ENCODE data around the gene TMEM54.
"Not testable (repeated sequence)": the region's sequence is repeated elsewhere in the genome, so short reads cannot be mapped to it uniquely, and the experiment has no call there.

TMEM54 gene

GRCh38 chr1:32918179-32918578 is 17.0 kb upstream of the TMEM54 start:
- DNase-seq, result no peak

- DNase-seq, result no peak
Observed at GRCh38 chr1:32917521-32917920, 16.3 kb upstream of the TMEM54 start.

GRCh38 chr1:32915766-32916706 is 14.8 kb upstream of the TMEM54 start:
- no peak for DNase-seq

GRCh38 chr1:32910319-32910718 is 9.1 kb upstream of the TMEM54 start:
- DNase-seq, result no peak

GRCh38 chr1:32907435-32907834 is 6.2 kb upstream of the TMEM54 start:
- DNase-seq, result no peak

GRCh38 chr1:32906654-32907053 is 5.5 kb upstream of the TMEM54 start:
- no peak for DNase-seq

GRCh38 chr1:32905588-32905987 is 4.4 kb upstream of the TMEM54 start:
- not testable (repeated sequence) for DNase-seq

- peak; percentile 16 for DNase-seq
Observed at GRCh38 chr1:32904797-32905196, 3.6 kb upstream of the TMEM54 start.

GRCh38 chr1:32903991-32904785 is 3.0 kb upstream of the TMEM54 start:
- peak; percentile 38 for DNase-seq

GRCh38 chr1:32902535-32902920 is 1.3 kb upstream of the TMEM54 start:
- no peak for DNase-seq

- no peak for DNase-seq
Observed at GRCh38 chr1:32901823-32902534, 790 bp upstream of the TMEM54 start.

GRCh38 chr1:32900371-32900955 is 726 bp downstream of the TMEM54 start:
- DNase-seq, result no peak

- no peak for DNase-seq
Observed at GRCh38 chr1:32899586-32900296, 1.4 kb downstream of the TMEM54 start.

GRCh38 chr1:32898958-32899357 is 2.2 kb downstream of the TMEM54 start:
- no peak for DNase-seq

GRCh38 chr1:32898056-32898455 is 3.1 kb downstream of the TMEM54 start:
- DNase-seq, result no peak

GRCh38 chr1:32897082-32898049 is 3.8 kb downstream of the TMEM54 start:
- DNase-seq, result no peak

GRCh38 chr1:32896451-32896850 is 4.7 kb downstream of the TMEM54 start:
- no peak for DNase-seq

GRCh38 chr1:32895325-32896215 is 5.6 kb downstream of the TMEM54 start:
- DNase-seq, result no peak

GRCh38 chr1:32894681-32895080 is 6.5 kb downstream of the TMEM54 start:
- no peak for DNase-seq

Measured in activated effector memory CD4-positive, alpha-beta T cell treated with anti-CD3 and anti-CD28 coated beads, Interleukin-2, amount 50 U/mL, for 16 hours (primary cell).